H1 (cell line): ENCODE results near the gene CD68. TPM values are rescaled to one million over a fixed set of nuclear protein-coding genes. Genes with fewer than 3 reads are reported as not detected.

ENCODE experiments used
- CTCF ChIA-PET: fragments of 300-600 bp; sonication (Branson Sonifier 250); formaldehyde crosslinking; loops from one replicate; lab custom pipeline; 2021; ENCODE audit not compliant: partially characterized antibody; lab: Charles Lee
- POLR2A ChIA-PET: fragments of 300-600 bp; sonication (Branson Sonifier 250); formaldehyde crosslinking; loops from one replicate; lab custom pipeline; 2021; ENCODE audit warnings: inconsistent platforms; ENCODE audit not compliant: partially characterized antibody; lab: Charles Lee
- DNase-seq, 2 experiments: peaks; one replicate each; pipeline versions ENCODE4 v3.0.0 to v3.0.0-alpha.2; 2010 to 2022; ENCODE audit warnings: low spot score in 2 of 2, low read depth in 1 of 2, mixed read lengths in 1 of 2
- FAIRE-seq: peaks from 2 replicates; lab custom pipeline; 2011; peaks lifted over from hg19 to GRCh38; lab: Jason Lieb, UNC
- H2AFZ ChIP-seq: 2 replicates; pipeline ENCODE4 v1.8.1; 2012; ENCODE audit warnings: low read length, inconsistent platforms
- H2AK5ac ChIP-seq: 2 replicates; pipeline ENCODE4 v1.6.1; 2013; ENCODE audit warnings: low read depth, low read length
- H2BK120ac ChIP-seq: replicated peaks from 2 replicates; pipeline ENCODE3; 2013; ENCODE audit warnings: low read depth, low read length, inconsistent platforms
- H2BK12ac ChIP-seq: 2 replicates; pipeline ENCODE4 v1.6.1; 2013; ENCODE audit warnings: low read depth, low read length
- H2BK15ac ChIP-seq: 2 replicates; pipeline ENCODE4 v1.6.1; 2013; ENCODE audit warnings: low read length
- H2BK20ac ChIP-seq: 2 replicates; pipeline ENCODE4 v1.6.1; 2013; ENCODE audit warnings: low read length
- H2BK5ac ChIP-seq: 2 replicates; pipeline ENCODE4 v1.6.1; 2013; ENCODE audit warnings: low read depth, low read length
- H3K14ac ChIP-seq: 2 replicates; pipeline ENCODE4 v1.6.1; 2013; ENCODE audit warnings: inconsistent platforms; ENCODE audit not compliant: insufficient read length
- H3K18ac ChIP-seq: 2 replicates; pipeline ENCODE4 v1.6.1; 2013; ENCODE audit warnings: low read length; ENCODE audit errors: extremely low read depth
- H3K23ac ChIP-seq: 2 replicates; pipeline ENCODE4 v1.6.1; 2013; ENCODE audit warnings: inconsistent platforms; ENCODE audit not compliant: insufficient read length
- H3K23me2 ChIP-seq: 2 replicates; pipeline ENCODE4 v1.6.1; 2013; ENCODE audit warnings: low read depth, low read length
- H3K27ac ChIP-seq: 2 replicates; pipeline ENCODE4 v1.6.1; 2011; ENCODE audit warnings: low read depth, low read length, inconsistent platforms
- H3K27me3 ChIP-seq, 4 experiments: replicated peaks in 1 of 4; 1 replicate in 1 of 4; 2 replicates in 3 of 4; pipeline versions ENCODE4 v1.6.1 to v1.8.1; 2011 to 2013; ENCODE audit warnings: low read length in 3 of 4, mild to moderate bottlenecking in 3 of 4, inconsistent platforms in 2 of 4, mixed read lengths in 2 of 4, moderate library complexity in 1 of 4; ENCODE audit not compliant: control insufficient read depth in 3 of 4, insufficient read depth in 3 of 4; ENCODE audit errors: extremely low read depth in 1 of 4
- H3K36me3 ChIP-seq, 4 experiments: 2 replicates each; pipeline versions ENCODE4 v1.6.1 to v1.8.1; 2011 to 2013; ENCODE audit warnings: mild to moderate bottlenecking in 4 of 4, low read length in 3 of 4, moderate library complexity in 2 of 4, control low read depth in 1 of 4, inconsistent platforms in 1 of 4; ENCODE audit not compliant: insufficient read depth in 4 of 4, control insufficient read depth in 2 of 4
- H3K4ac ChIP-seq: replicated peaks from 2 replicates; pipeline ENCODE3; 2013; ENCODE audit warnings: low read length, low read depth, mixed read lengths, inconsistent platforms; ENCODE audit not compliant: insufficient read length
- H3K4me1 ChIP-seq, 4 experiments: replicated peaks in 1 of 4; 1 replicate in 1 of 4; 2 replicates in 3 of 4; pipeline versions ENCODE4 v1.6.1 to v1.8.1; 2011 to 2013; ENCODE audit warnings: low read length in 3 of 4, inconsistent platforms in 2 of 4, mixed read lengths in 1 of 4; ENCODE audit not compliant: insufficient read depth in 4 of 4, control insufficient read depth in 3 of 4
- H3K4me2 ChIP-seq, 2 experiments: 2 replicates each; pipeline versions ENCODE4 v1.6.1 to v1.8.1; 2011 to 2013; ENCODE audit warnings: low read depth in 2 of 2, low read length in 2 of 2, control low read depth in 1 of 2, inconsistent platforms in 1 of 2, mild to moderate bottlenecking in 1 of 2; ENCODE audit not compliant: insufficient read depth in 1 of 2
- H3K4me3 ChIP-seq, 4 experiments: fragments of 200-600, 300-600 bp in 1 of 4; sonication (generic), shearing (Covaris generic), sonication (Bioruptor Twin) in 1 of 4; 2 replicates each; pipeline versions ENCODE4 v1.5.1 to v1.8.1; 2011 to 2016; ENCODE audit warnings: low read length in 4 of 4, low read depth in 3 of 4, control low read depth in 2 of 4, inconsistent platforms in 2 of 4, mild to moderate bottlenecking in 2 of 4, mixed read lengths in 1 of 4, moderate library complexity in 1 of 4; ENCODE audit not compliant: insufficient read depth in 2 of 4; ENCODE audit errors: extremely low read depth in 1 of 4
- H3K56ac ChIP-seq: replicated peaks from 2 replicates; pipeline ENCODE3; 2013; ENCODE audit warnings: low read depth, mild to moderate bottlenecking, mixed read lengths, low read length, inconsistent platforms; ENCODE audit not compliant: insufficient read length
- H3K79me1 ChIP-seq: 2 replicates; pipeline ENCODE4 v1.6.1; 2013; ENCODE audit warnings: low read depth, low read length, control low read depth
- H3K79me2 ChIP-seq, 2 experiments: 2 replicates each; pipeline versions ENCODE4 v1.6.1 to v1.8.1; 2012 to 2013; ENCODE audit warnings: low read length in 2 of 2, mild to moderate bottlenecking in 2 of 2, inconsistent platforms in 1 of 2; ENCODE audit not compliant: insufficient read depth in 2 of 2, control insufficient read depth in 1 of 2
- H3K9ac ChIP-seq, 4 experiments: replicated peaks in 1 of 4; 1 replicate in 1 of 4; 2 replicates in 3 of 4; pipeline versions ENCODE4 v1.6.1 to v1.8.1; 2011 to 2013; ENCODE audit warnings: low read depth in 3 of 4, low read length in 3 of 4, control low read depth in 2 of 4, mild to moderate bottlenecking in 2 of 4, moderate library complexity in 2 of 4, inconsistent platforms in 1 of 4; ENCODE audit errors: extremely low read depth in 1 of 4
- H3K9me3 ChIP-seq, 2 experiments: 2 replicates each; pipeline versions ENCODE4 v1.6.1 to v1.8.1; 2012 to 2013; ENCODE audit warnings: mild to moderate bottlenecking in 2 of 2, moderate library complexity in 2 of 2, control low read depth in 1 of 2, inconsistent platforms in 1 of 2, low read depth in 1 of 2, low read length in 1 of 2, mixed read lengths in 1 of 2; ENCODE audit not compliant: insufficient read depth in 2 of 2
- H4K20me1 ChIP-seq, 2 experiments: replicated peaks in 1 of 2; 2 replicates each; pipeline versions ENCODE3 to v1.8.1; 2011 to 2013; ENCODE audit warnings: inconsistent platforms in 2 of 2, low read length in 2 of 2, mild to moderate bottlenecking in 1 of 2; ENCODE audit not compliant: insufficient read depth in 2 of 2, control insufficient read depth in 1 of 2
- H4K5ac ChIP-seq: 2 replicates; pipeline ENCODE4 v1.6.1; 2013; ENCODE audit warnings: low read length, low read depth, mixed read lengths, inconsistent platforms; ENCODE audit not compliant: insufficient read length
- H4K8ac ChIP-seq: 2 replicates; pipeline ENCODE4 v1.8.0; 2013; ENCODE audit warnings: mild to moderate bottlenecking, moderate library complexity, low read length, inconsistent platforms; ENCODE audit not compliant: insufficient read depth; ENCODE audit errors: extremely low read depth
- H4K91ac ChIP-seq: replicated peaks from 2 replicates; pipeline ENCODE3; 2013; ENCODE audit warnings: low read length, mixed read lengths, inconsistent platforms; ENCODE audit not compliant: insufficient read length
- CBX8 ChIP-seq: fragments of 300-800, 300-1000 bp; sonication (generic); IDR thresholded peaks from 2 replicates; pipeline ENCODE4 v1.7.1; 2016; ENCODE audit warnings: low read depth, low read length, borderline replicate concordance
- CHD1 ChIP-seq: IDR thresholded peaks from 2 replicates; pipeline ENCODE4 v1.6.1; 2012; ENCODE audit warnings: low read depth, low read length, improper control_type of control experiment
- EGR1 ChIP-seq: IDR thresholded peaks from 2 replicates; pipeline ENCODE4 v1.6.1; 2011; ENCODE audit warnings: low read depth, low read length, borderline replicate concordance
- GTF2F1 ChIP-seq: IDR thresholded peaks from 2 replicates; pipeline ENCODE4 v1.6.1; 2012; ENCODE audit warnings: low read depth, low read length, improper control_type of control experiment, borderline replicate concordance
- NANOG ChIP-seq: IDR thresholded peaks from 2 replicates; pipeline ENCODE4 v1.6.1; 2011; ENCODE audit warnings: low read length, low read depth, mild to moderate bottlenecking, inconsistent platforms; ENCODE audit not compliant: insufficient read depth, poor library complexity, severe bottlenecking
- NRF1 ChIP-seq: IDR thresholded peaks from 2 replicates; pipeline ENCODE4 v1.6.1; 2011; ENCODE audit warnings: mild to moderate bottlenecking, low read depth, low read length, improper control_type of control experiment
- TBP ChIP-seq: IDR thresholded peaks from 2 replicates; pipeline ENCODE4 v1.6.1; 2011; ENCODE audit warnings: low read depth, low read length, improper control_type of control experiment
- YY1 ChIP-seq: IDR thresholded peaks from 2 replicates; pipeline ENCODE4 v1.6.1; 2011; ENCODE audit warnings: low read depth, mild to moderate bottlenecking, low read length
- ZNF274 ChIP-seq: IDR thresholded peaks from 2 replicates; pipeline ENCODE4 v1.7.0; 2012; ENCODE audit warnings: low read length, borderline replicate concordance; ENCODE audit errors: extremely low read depth
- WGBS, 2 experiments: shearing (Covaris generic) in 1 of 2; methylation state at CpG; one replicate each; pipeline versions ENCODE4 v1.1.6 to v1.1.7; 2013 to 2015; ENCODE audit warnings: low lambda C conversion rate in 2 of 2, mixed read lengths in 2 of 2, inconsistent platforms in 1 of 2, low coverage in 1 of 2, missing lambda C conversion rate in 1 of 2; ENCODE audit not compliant: insufficient replicate concordance in 2 of 2, insufficient coverage in 1 of 2, insufficient read length in 1 of 2; ENCODE audit errors: extremely low coverage in 1 of 2, missing lambda C conversion rate in 1 of 2; 5-methylcytosine and 5-hydroxymethylcytosine counted together
- polyA plus RNA-seq, 7 experiments: library from polyadenylated mRNA; depleted of rRNA in 3 of 7; stranded (reverse) in 5 of 7; unstranded in 2 of 7; fragments of >200 nt in 5 of 7; fragments of 200-250 nt in 2 of 7; gene quantifications; 1 replicate in 5 of 7; 2 replicates in 1 of 7; 4 replicates in 1 of 7; pipeline versions ENCODE4 v1.2.1 to v1.2.3, GENCODE V29; 2011 to 2013; ENCODE audit warnings: missing spikeins in 2 of 7, mixed read lengths in 2 of 7
- total RNA-seq: library from RNA; stranded (reverse); fragmentation: NEBNext Ultra II Directional; extraction: Animal tissue kit (Norgen Biotek cat#: 25700); gene quantifications from 2 replicates; pipeline ENCODE4 v1.2.1, GENCODE V29; 2021

CD68 gene
- total and polyA plus RNA-seq, 2 of the 8 experiments (the other 6 are each of a cell fraction or from before 2014, with no cell fraction given): 0.18 TPM; not detected in 1

DNA sequence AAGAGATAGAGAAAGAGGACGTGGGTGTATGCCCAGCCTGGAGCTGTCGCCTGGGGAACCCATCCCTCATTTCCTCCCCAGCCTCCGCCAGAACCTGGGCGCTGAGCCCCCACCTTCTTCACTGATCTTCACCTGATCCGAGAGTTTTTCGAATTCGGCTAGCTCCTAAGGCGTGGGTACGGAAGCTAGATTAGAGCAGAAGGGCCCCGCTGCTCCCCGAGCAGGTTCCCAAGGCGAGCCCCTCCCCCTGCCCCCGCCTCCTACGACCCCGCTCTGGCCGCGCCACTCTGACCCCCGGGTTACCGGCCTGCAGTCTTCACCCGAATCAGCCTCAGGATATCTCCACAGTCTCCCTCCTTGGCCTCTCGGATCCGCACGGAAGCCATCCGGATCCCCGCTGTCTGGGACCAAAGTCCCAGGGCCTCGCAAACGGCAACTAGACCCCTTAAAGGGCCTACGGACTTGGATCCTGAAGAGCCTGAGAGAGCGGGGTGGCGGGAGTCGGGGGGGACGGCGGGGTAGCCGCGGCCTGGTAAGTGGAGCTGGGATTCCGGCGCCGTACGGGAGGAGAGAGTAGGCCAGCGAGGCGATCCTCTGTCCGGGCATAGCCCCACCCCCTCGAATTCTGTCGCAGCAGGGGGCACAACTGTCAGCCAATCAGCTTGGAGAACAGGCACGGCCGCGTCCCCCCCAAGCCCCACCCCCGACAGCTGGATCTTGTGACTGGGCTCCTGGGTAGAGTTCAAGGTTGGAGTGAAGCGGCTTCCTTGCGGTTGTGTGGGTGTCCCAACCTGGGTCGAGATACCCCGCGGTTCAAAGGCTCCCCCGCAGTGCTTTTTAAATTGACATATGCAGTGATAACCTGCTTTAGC is 48.0 kb downstream of the CD68 start, which contains the start of gene SAT2:
TSS of gene SAT2 (minus strand) at position 572 of the 872 bp plus-strand sequence. CDS start at position 386, 186 bp downstream.
- H3K18ac ChIP-seq: peak within 1 kb of the TSS; percentile 87
- peaks cover 2% of the 10 kb centered on the region; the same call in 1 of the 2 replicates for H3K79me1 ChIP-seq
- H3K9ac ChIP-seq: peak within 1 kb of the TSS; percentile 64 to 89 (median 78); a peak in 6 of 7 replicates
- H2BK12ac ChIP-seq: 0 out of 2 replicates have a peak within 1 kb of the TSS, but pooled peaks have one; percentile 90
- peak within 1 kb of the TSS; percentile 72 to 77 for H3K4me2 ChIP-seq
- peak within 1 kb of the TSS; percentile 69; the same call in 1 of the 2 replicates for H4K8ac ChIP-seq
- H4K20me1 ChIP-seq: no peaks in the 10 kb centered on the region
- no peak within 1 kb of the TSS for H2BK20ac ChIP-seq
- H3K36me3 ChIP-seq: peaks cover 0 to 4% (median 0%) of the 10 kb centered on the region in 4 experiments; a peak in 1 of 8 replicates
- peak within 1 kb of the TSS; percentile 79 for H4K5ac ChIP-seq
- H3K4me1 ChIP-seq: peaks cover 2 to 10% (median 4%) of the 10 kb centered on the region in 4 experiments; a peak in 5 of 7 replicates
- peak within 1 kb of the TSS; percentile 80 for H4K91ac ChIP-seq
- FAIRE-seq (no peak), DNase-seq (peak; percentile 87 to 100)
- H3K4ac ChIP-seq: peak within 1 kb of the TSS; percentile 60
- H2BK5ac ChIP-seq: no peak within 1 kb of the TSS; the same call in 1 of the 2 replicates
- POLR2A ChIA-PET: interaction anchor here (0.7 to 79.4 kb wide), 19 partner anchors 9 to 104 kb away, joined by 3 to 2272 read pairs (median 4); partner anchors contain the start of genes ATP1B2, CD68, EFNB3 and FXR2
- peak within 1 kb of the TSS; percentile 16; the same call in 1 of the 2 replicates for H3K27ac ChIP-seq
- H2AK5ac ChIP-seq: no peak within 1 kb of the TSS
- H3K14ac ChIP-seq: no peak within 1 kb of the TSS
- H2BK15ac ChIP-seq: peak within 1 kb of the TSS; percentile 61; the same call in 1 of the 2 replicates
- WGBS, 2 experiments: 1% methylated on average over 27 of the region's 54 CpGs; no CpG with 5 or more reads in 1 of the 2 experiments
- no peak within 1 kb of the TSS for H2BK120ac ChIP-seq
- peak within 1 kb of the TSS; percentile 83 for H3K56ac ChIP-seq
- no peak within 1 kb of the TSS for H3K23ac ChIP-seq
- H3K23me2 ChIP-seq: peaks cover 8% of the 10 kb centered on the region
- peak within 1 kb of the TSS; percentile 72 to 98 (median 76) for H3K4me3 ChIP-seq
- no peak within 1 kb of the TSS; the same call in 1 of the 2 replicates for H2AFZ ChIP-seq
- H3K79me2 ChIP-seq: peaks cover 0 to 3% of the 10 kb centered on the region in 2 experiments; a peak in 1 of 4 replicates
- no peaks in the 10 kb centered on the region for H3K27me3 ChIP-seq
- CTCF ChIA-PET: interaction anchor here (0.6 to 3.7 kb wide), 20 partner anchors 9 to 124 kb away, joined by 3 to 23 read pairs (median 4); partner anchors contain the start of genes EFNB3, FXR2, TP53 and WRAP53
- H3K9me3 ChIP-seq: no peaks in the 10 kb centered on the region
- TF ChIP-seq CHD1 (no peak), TBP (peak; percentile 47; the same call in 1 of the 2 replicates), EGR1 (peak; percentile 50; the same call in 1 of the 2 replicates), ZNF274 (no peak), CBX8 (no peak), GTF2F1 (no peak), YY1 (0 out of 2 replicates have a peak, but pooled peaks have one; percentile 2), NANOG (no peak), NRF1 (no peak)
